Uterus (tissue), 2 donors: ENCODE results near the gene ADCK2.

Experiments
- POLR2A ChIP-seq, 2 donors: fragments of 450-650 bp; IDR thresholded peaks; one replicate each; pipeline ENCODE4 v1.6.1; 2016; ENCODE audit warnings: antibody characterized with exemption in 2 of 2, mild to moderate bottlenecking in 1 of 2, moderate library complexity in 1 of 2
- TF ChIP-seq, protein P1 (sequence below), 4 experiments: fragments of 200-600 bp in 2 of 4; fragments of 450-650 bp in 2 of 4; sonication (generic) in 2 of 4; IDR thresholded peaks; one replicate each; pipeline ENCODE4 v1.5.1; 2016 to 2019; ENCODE audit warnings: antibody characterized with exemption in 4 of 4, mild to moderate bottlenecking in 2 of 4, moderate library complexity in 1 of 4

DNA sequence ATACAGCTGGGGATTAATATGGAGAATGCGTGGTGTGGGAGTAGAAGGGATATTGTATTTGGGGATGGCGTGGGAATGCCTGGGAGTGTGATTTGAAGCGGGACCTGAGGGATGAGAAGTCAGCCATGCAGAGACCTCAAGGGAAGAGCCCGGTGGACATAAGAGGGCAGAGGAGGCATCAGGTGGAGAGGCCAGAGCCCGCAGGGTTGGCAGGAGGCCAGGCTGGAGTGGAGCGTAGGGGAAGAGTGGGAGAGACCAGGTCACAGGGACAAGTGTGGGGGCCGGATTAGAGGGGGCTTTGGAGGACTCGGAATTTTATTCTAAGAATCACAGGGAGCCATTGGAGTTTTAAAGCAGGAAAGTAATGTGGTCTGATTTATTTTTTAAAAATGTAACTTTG lies 25.7 kb downstream of the ADCK2 start:
- TF ChIP-seq, protein P1, sequence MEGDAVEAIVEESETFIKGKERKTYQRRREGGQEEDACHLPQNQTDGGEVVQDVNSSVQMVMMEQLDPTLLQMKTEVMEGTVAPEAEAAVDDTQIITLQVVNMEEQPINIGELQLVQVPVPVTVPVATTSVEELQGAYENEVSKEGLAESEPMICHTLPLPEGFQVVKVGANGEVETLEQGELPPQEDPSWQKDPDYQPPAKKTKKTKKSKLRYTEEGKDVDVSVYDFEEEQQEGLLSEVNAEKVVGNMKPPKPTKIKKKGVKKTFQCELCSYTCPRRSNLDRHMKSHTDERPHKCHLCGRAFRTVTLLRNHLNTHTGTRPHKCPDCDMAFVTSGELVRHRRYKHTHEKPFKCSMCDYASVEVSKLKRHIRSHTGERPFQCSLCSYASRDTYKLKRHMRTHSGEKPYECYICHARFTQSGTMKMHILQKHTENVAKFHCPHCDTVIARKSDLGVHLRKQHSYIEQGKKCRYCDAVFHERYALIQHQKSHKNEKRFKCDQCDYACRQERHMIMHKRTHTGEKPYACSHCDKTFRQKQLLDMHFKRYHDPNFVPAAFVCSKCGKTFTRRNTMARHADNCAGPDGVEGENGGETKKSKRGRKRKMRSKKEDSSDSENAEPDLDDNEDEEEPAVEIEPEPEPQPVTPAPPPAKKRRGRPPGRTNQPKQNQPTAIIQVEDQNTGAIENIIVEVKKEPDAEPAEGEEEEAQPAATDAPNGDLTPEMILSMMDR (IDR thresholded peaks at IDR 0.05) = no peak
- TF ChIP-seq POLR2A (IDR thresholded peaks at IDR 0.05) = no peak
